Fibroblast of villous mesenchyme (primary cell): ENCODE measurements around the gene KCNMB3. TPM values are rescaled to one million over a fixed set of nuclear protein-coding genes. Genes with fewer than 3 reads are reported as not detected.
"Not testable (repeated sequence)": the region's sequence is repeated elsewhere in the genome, so short reads cannot be mapped to it uniquely, and the experiment has no call there.

Experiments used
- DNase-seq: peaks from one replicate; pipeline ENCODE4 v3.0.0-alpha.2; 2010; ENCODE audit warnings: low read depth
- H3K4me3 ChIP-seq: 2 replicates; pipeline ENCODE4 v1.5.1; 2011; ENCODE audit warnings: low read depth, mild to moderate bottlenecking, low read length
- CTCF ChIP-seq: IDR thresholded peaks from 2 replicates; pipeline ENCODE4 v1.5.1; 2012; ENCODE audit warnings: low read depth, mild to moderate bottlenecking, low read length; ENCODE audit not compliant: insufficient read depth
- total RNA-seq: library from RNA; depleted of rRNA; stranded (reverse); fragments of >200 nt; gene quantifications from 2 replicates; pipeline ENCODE4 v1.2.3, GENCODE V29; 2012

KCNMB3 gene
- total RNA-seq, 1 donor, result 2.2 TPM

DNA sequence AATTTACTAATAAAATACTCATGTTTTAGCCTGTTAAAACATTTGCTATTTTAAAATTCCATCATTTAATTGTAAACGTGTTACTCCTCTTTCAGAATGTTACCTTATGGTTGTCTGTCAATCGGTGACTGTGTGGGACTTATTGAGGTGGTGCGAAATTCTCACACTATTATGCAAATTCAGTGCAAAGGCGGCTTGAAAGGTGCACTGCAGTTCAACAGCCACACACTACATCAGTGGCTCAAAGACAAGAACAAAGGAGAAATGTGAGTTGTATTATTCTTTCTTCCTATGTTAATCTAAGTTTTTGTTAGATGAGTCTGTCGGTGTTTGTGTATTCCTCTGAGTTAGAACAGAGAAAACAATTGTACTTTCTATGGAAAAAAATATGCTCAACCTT is 21.7 kb downstream of the KCNMB3 start:
- no peak for TF ChIP-seq CTCF
- no peak overlapping the region for H3K4me3 ChIP-seq
- no peak for DNase-seq

GRCh38 chr3:179227349-179227748 is 23.6 kb downstream of the KCNMB3 start:
- no peak for TF ChIP-seq CTCF
- H3K4me3 ChIP-seq, result no peak overlapping the region
- DNase-seq, result no peak

DNA sequence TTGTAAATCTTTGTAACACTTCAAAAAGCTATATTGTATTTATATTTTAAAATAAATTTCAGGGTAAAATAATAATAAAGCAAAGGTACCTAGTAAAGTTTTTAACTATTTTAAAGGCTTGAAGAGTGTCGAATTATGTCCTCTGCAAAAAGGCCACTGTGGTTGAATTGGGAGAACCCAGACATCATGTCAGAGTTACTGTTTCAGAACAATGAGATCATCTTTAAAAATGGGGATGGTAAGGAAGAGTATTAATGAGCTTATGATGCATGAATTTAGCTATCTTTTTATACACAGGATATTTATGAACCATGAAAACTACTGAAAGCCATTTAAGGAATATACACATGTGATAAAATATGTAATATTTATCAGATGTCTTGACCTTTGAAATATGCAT is 26.3 kb downstream of the KCNMB3 start:
- H3K4me3 ChIP-seq, result no peak overlapping the region
- DNase-seq, result no peak
- no peak for TF ChIP-seq CTCF

DNA sequence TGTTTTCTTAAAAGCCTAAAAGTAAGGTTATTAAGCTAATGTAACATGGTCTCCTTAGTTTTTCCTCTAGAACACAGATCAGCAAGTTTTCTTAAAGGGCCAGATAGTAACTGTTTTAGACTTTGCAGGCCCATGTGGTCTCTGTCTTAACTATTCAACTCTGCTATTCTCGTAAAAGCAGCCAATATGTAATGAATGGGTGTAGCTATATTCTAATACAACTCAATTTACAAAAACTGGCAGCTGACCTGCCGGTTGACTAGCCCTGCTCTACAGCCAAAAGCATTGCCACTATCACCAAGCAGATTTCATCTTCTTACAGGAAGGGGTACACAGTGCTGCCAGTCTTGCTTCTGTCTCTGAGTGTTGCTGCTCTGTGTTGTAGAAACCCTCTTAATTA is 27.4 kb downstream of the KCNMB3 start:
- TF ChIP-seq CTCF, result no peak
- no peak overlapping the region for H3K4me3 ChIP-seq
- DNase-seq, result no peak

GRCh38 chr3:179218213-179218612 is 32.7 kb downstream of the KCNMB3 start:
- not testable (repeated sequence) for DNase-seq, H3K4me3 ChIP-seq

- not testable (repeated sequence) for H3K4me3 ChIP-seq, DNase-seq
Observed at GRCh38 chr3:179215550-179215949, 35.4 kb downstream of the KCNMB3 start.

- no peak for TF ChIP-seq CTCF
- no peak for DNase-seq
- H3K4me3 ChIP-seq, result no peak overlapping the region
Observed at GRCh38 chr3:179200790-179201189, 50.1 kb downstream of the KCNMB3 start.

GRCh38 chr3:179196700-179197099 is 54.2 kb downstream of the KCNMB3 start:
- no peak for DNase-seq
- H3K4me3 ChIP-seq, result no peak overlapping the region
- no peak for TF ChIP-seq CTCF
